Measurements from ENCODE around the gene WNK1. TPM values are rescaled to one million over a fixed set of nuclear protein-coding genes. Genes with fewer than 3 reads are reported as not detected.

WNK1 gene
- total RNA-seq, 4 donors from 2014 or later, result 273 to 518 (median 346) TPM

DNA sequence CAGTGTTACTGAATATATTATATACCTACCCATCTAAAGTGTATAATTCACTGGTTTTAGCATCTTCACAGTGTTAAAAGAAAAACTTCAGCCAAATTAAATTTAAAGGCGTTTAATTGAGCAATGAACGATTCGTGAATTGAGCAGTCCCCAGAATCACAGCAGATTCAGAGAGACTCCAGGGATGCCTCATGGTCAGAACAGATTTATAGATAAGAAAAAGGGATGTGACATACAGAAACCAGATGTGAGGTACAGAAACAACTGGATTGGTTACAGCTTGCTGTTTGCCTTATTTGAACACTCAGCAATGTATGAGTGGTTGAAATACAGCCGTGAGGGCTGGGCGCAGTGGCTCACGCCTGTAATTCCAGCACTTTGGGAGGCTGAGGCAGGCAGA is 84.6 kb downstream of the WNK1 start:
- no peak for TF ChIP-seq POLR2A (IDR thresholded peaks at IDR 0.05)
- TF ChIP-seq, protein P1, sequence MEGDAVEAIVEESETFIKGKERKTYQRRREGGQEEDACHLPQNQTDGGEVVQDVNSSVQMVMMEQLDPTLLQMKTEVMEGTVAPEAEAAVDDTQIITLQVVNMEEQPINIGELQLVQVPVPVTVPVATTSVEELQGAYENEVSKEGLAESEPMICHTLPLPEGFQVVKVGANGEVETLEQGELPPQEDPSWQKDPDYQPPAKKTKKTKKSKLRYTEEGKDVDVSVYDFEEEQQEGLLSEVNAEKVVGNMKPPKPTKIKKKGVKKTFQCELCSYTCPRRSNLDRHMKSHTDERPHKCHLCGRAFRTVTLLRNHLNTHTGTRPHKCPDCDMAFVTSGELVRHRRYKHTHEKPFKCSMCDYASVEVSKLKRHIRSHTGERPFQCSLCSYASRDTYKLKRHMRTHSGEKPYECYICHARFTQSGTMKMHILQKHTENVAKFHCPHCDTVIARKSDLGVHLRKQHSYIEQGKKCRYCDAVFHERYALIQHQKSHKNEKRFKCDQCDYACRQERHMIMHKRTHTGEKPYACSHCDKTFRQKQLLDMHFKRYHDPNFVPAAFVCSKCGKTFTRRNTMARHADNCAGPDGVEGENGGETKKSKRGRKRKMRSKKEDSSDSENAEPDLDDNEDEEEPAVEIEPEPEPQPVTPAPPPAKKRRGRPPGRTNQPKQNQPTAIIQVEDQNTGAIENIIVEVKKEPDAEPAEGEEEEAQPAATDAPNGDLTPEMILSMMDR (IDR thresholded peaks at IDR 0.05), result no peak
- DNase-seq (ENCODE audit: low spot score in 2 of 2), result no peak
- H3K4me3 ChIP-seq (ENCODE audit: low read depth, poor library complexity, severe bottlenecking), result no peak overlapping the region
- WGBS, 2 donors, result 90 to 93% methylated on average over 6 of the region's 6 CpGs
- intact Hi-C loops (cut with DNase I; ENCODE audit: low total_unique reads), result no loop called here

DNA sequence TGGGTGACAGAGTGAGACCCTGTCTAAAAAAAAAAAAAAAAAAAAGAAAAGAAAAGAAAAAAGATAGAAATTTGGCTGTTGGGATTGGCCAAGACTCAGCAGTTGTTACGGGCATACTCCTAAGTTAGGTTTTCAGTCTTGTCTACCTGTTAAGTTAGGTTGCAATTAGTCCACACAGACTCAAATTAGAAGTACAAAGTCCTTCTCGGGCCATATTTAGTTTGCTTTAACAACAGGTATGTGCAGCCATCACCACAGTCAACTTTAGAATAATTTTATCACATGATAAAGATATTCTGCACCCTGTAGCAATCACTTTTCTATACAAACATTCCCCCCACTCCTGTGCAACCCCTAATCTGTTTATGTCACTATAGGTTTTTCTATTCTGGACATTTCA is 85.2 kb downstream of the WNK1 start:
- 96 to 98% methylated on average over 2 of the region's 2 CpGs for WGBS, 2 donors
- DNase-seq (ENCODE audit: low spot score in 2 of 2), result no peak

DNA sequence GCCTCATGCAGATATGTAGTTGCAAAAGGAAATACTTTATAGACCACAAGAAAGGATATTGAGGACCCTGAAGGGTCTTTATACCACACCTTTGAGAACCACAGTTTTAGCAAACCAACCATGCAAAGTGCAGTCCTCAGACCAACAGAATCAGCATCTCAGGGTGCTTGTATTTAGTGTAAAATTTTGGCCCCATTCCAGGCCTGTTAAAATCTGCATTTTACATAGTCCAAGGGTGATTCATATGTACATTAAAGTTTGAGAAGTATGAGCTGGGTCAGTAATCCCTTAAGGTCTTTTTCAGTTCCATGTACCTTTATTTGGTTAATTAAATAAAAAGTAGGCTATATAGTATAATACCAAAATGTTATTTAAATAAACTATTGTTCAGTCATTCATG is 91.2 kb downstream of the WNK1 start:
- TF ChIP-seq, protein P1 (IDR thresholded peaks at IDR 0.05), result no peak

More for the DNA sequence above, 85.2 kb downstream of the WNK1 start:
- H3K4me3 ChIP-seq (ENCODE audit: low read depth, poor library complexity, severe bottlenecking), result no peak overlapping the region
- TF ChIP-seq, protein P1 (IDR thresholded peaks at IDR 0.05), result no peak
- TF ChIP-seq POLR2A (IDR thresholded peaks at IDR 0.05), result no peak
- intact Hi-C loops (cut with DNase I; ENCODE audit: low total_unique reads), result no loop called here

DNA sequence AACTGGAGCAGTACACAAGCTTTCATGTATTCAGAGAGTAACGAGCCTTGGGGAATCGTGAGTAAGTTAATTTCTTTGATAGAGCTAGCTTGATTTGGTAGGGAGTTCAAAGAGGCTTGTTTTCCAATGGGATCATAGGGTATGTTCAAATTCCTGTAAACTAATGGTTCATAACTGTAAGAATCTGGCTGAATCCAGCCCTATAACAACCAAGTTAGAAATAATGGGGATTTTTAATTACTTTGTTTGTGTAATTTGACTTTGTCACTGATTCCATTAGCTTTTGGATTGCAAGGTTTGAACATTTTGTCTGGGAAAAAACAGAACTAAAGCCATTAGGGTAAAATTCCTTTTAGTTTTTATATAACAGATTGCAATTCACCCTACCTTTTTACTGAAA is 94.0 kb downstream of the WNK1 start:
- WGBS, 2 donors, result 88 to 93% methylated on average over 2 of the region's 2 CpGs
- no peak for DNase-seq (ENCODE audit: low spot score in 2 of 2)
- H3K4me3 ChIP-seq (ENCODE audit: low read depth, poor library complexity, severe bottlenecking), result no peak overlapping the region
- no peak for TF ChIP-seq POLR2A (IDR thresholded peaks at IDR 0.05)
- TF ChIP-seq, protein P1 (IDR thresholded peaks at IDR 0.05), result no peak
- intact Hi-C loops (cut with DNase I; ENCODE audit: low total_unique reads), result no loop called here

More for the DNA sequence above, 91.2 kb downstream of the WNK1 start:
- H3K4me3 ChIP-seq (ENCODE audit: low read depth, poor library complexity, severe bottlenecking), result no peak overlapping the region
- no peak for DNase-seq (ENCODE audit: low spot score in 2 of 2)
- intact Hi-C loops (cut with DNase I; ENCODE audit: low total_unique reads), result no loop called here

DNA sequence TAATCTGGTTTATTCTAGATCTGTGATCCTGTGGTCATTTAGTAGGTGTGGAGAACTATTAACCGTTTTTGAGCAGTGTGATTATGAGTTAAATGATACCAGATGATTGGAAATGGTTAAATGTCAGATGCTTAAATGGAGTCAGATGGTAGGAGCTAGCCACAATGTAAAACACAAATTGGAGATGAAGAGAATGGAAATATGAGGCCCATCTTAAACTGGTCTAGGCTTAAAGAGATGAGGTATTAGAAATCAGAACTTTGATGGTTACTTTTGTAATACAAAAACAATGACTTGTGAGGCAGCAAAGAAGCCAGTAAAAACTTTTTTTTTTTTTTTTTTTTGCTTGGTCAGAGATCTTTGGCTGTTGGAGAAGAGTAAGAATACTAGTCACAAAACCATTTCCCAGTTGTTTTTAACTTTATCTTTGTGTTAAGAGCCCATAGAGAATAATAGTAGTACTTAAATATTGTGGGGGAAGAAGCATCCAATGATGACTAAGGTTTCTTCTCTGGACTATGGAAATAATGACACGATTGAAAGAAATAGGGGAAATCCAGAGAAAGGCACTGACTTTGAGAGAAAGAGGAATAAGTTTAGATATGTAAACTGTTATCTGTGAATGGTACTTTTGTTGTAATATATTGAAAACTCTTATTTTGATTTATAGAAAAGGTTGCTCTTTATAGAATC is 95.9 kb downstream of the WNK1 start:
- intact Hi-C loops (cut with DNase I; ENCODE audit: low total_unique reads), result no loop called here
- WGBS, 2 donors, result 42 to 44% methylated on average over 2 of the region's 2 CpGs

More for the DNA sequence above, 95.9 kb downstream of the WNK1 start:
- TF ChIP-seq, protein P1 (IDR thresholded peaks at IDR 0.05), result no peak
- TF ChIP-seq POLR2A (IDR thresholded peaks at IDR 0.05), result no peak
- no peak overlapping the region for H3K4me3 ChIP-seq (ENCODE audit: low read depth, poor library complexity, severe bottlenecking)
- DNase-seq (ENCODE audit: low spot score in 2 of 2), result no peak

Measured in lower leg skin (tissue), 4 donors.